ENCODE data around the gene MS4A4E.
"Not testable (repeated sequence)": the region's sequence is repeated elsewhere in the genome, so short reads cannot be mapped to it uniquely, and the experiment has no call there.

The MS4A4E gene

DNA sequence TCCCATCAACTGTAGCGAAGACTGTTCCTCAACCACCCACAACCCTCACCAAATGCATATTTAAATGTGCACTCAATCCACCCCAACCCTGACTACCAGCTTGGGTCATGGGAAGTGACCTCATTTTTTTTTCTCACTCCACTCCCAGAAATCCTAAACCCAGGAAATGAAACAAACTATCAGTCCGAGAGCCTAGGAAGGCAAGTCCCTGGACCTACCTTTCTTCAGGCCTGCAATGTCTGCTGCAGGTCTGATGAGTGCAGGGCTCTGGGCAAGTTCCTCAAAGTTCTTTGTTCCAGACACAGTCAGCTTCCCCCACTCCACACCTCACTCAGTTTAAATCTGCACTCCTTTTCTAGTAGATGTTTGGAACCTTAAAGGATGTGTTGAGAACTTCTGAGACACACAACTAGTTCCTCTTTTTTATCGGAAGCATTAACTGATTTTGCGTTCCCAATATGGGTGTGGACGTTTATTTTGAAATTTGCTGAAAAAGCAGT is at the start of gene MS4A4E:
TSS of gene MS4A4E (minus strand) at position 398 of the 500 bp plus-strand sequence. CDS start 13,082 bp downstream, outside the sequence.
- no peak for DNase-seq

DNA sequence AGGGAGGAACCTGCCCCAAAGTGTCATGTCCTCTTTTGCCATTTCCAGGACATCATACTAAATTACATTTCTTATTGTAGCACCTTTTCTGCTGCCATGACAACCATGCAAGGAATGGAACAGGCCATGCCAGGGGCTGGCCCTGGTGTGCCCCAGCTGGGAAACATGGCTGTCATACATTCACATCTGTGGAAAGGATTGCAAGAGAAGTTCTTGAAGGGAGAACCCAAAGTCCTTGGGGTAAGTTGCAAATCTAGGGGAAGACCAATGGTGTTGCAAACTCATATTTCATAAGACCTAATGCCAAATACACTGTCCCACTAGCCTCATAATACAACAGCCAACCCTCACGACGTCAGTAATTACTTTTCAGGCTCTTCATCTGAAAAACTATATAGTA is 49.2 kb upstream of the MS4A4E start:
- no peak for DNase-seq

DNA sequence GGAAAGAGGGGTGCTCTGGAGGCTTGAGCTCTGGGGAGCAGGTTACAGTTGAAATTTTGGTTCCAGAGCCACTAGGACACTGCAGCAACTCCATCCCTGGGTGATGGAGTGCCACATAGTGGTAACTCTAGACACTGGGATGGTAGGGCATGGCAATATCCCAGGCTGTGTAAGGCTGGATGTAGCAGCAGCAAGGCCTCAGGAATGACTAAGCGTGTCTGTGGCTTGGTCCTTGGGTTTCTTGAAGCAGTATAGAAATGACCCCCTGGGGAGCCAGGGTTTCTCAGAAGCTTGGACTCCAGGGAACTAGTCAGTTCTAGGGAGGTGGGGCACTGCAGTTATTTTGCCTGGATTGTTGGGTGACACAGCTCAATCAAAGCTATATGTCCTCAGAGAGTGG is 45.6 kb upstream of the MS4A4E start:
- no peak for DNase-seq

DNA sequence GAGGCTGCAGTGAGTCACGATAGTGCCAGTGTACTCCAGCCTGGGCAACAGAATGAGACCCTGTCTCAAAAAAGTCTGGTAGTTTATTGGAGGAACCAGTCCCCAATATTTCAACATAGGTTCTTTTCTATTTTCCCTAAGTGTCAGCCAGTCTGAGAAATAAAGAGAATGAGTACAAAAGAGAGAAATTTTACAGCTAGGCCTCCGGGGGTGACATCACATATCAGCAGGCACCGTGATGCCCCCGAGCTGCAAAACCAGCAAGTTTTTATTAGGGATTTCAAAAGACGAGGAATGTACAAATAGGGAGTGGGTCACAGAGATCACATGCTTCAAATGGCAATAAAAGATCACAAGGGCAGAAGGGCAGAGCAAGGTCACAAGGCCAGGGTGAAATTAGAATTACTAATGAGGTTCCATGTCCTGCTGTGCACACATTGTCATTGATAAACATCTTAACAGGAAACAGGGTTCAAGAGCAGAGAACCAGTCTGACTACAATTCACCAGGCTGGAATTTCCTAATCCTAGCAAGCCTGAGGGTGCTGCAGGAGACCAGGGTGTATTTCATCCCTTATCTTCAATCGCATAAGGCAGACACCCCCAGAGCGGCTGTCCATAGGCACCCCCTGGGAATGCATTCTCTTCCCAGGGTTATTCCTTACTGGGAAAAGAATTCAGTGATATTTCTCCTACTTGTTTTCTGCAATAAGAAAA is 42.6 kb upstream of the MS4A4E start:
- DNase-seq: not testable (repeated sequence)

DNA sequence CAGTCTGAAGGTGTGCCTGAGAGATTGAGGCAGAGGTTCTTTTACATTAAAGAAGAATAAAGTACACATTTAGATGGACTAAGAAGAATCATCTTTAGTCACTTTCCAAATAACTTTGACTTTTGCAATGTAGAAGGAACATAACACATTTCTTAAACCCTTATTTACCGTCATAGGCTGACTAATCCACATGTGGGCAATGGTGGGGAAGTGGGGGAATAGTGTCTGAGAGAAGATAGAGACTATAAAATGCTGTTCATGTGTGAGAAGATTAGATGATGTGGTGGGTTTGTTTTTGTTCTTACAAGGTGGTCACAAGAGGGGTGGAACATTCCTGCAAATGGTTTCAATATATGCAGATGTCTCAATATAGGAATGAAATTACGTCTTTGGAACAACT is 39.3 kb upstream of the MS4A4E start:
- no peak for DNase-seq

DNA sequence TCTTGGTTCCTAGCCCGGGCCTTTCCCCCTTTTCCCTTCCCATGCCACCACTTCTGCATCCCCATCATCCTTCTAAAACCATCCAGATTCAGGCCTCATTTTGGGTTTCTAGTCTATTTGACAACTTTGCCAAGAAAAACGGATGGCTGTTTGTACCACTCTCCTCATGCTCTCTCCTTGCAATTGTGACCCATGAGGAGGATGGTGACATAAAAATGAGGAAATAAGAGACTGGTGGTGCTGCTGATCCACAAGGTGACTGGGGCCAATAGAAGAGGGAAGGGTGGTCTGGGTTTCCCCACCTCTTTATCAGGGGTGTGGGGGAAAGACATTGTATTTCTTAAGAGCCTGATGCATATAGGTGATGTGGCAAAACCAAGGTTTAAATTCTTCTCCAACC is 38.5 kb upstream of the MS4A4E start:
- no peak for DNase-seq

DNA sequence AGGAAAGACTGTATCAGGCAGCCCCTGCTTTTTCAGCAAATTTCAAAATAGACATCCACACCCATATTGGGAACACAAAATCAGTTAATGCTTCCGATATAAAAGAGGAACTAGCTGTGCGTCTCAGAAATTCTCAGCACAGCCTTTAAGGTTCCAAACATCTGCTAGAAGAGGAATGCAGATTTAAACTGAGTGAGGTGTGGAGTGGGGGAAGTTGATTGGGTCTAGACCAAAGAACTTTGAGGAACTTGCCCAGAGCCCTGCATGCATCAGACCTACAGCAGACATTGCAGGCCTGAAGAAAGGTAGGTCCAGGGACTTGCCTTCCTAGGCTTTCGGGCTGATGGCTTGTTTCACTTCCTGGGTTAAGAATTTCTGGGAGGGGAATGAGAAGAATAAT is 37.5 kb upstream of the MS4A4E start, which contains the start of gene MS4A4A:
TSS of gene MS4A4A (plus strand) at position 255 of the 400 bp plus-strand sequence. CDS start at position 265, 10 bp downstream.
- DNase-seq: no peak

DNA sequence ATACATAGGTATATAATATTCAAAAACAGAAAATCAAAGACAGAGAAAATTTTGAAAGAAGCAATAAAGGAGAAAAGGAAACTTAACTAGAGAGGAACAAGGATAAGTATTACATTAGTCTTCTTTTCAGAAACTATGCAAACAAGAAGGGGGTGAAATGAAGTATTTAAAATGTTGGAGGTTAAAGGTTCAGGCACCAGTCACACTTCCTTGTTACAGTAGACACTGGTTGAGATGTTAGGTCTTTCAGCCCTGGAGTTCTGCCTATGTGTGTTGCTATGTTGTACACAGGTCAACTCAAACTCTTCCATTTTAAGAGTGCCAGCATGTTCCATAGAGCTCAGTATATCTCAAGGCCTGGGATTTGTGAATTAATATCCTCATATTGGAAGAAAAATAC is 31.5 kb upstream of the MS4A4E start:
- no peak for DNase-seq

DNA sequence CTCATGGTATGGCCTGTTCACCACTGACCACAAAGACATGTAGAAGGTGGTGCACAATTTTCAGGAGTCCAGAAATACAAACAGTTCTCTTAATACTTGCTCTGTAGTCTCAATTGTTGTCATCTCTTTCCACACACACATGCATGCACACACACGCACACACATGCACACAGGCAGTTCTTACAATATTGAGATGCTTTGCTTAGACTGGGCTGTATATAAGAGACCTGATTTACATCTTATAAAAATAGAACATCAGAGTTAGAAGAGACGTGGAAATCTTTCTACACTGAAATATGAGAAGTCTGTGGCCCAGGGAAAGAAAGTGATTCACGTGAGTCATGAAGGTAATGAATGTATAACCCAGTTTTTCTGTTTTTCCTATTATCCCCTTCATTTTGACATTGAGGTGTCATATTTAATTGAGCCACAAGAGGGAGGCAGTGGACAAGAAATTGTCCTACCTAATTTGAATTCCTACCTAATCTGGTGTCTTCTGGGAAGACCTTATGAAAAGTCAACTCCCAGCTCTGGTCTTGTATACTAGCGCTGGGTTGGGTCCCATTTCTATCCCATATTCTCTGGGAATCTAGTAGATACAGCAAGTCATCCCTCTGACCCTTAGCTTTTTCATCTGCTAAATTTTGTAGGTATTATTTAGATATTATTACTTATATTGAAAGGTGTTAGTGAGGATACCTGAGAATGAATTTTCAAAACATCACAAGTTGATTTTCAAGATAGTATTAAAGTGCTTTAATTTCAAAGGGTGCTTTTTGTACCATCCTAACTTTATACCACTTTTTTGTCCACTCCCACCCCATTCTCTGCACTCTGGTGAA is 22.7 kb upstream of the MS4A4E start:
- no peak for DNase-seq

DNA sequence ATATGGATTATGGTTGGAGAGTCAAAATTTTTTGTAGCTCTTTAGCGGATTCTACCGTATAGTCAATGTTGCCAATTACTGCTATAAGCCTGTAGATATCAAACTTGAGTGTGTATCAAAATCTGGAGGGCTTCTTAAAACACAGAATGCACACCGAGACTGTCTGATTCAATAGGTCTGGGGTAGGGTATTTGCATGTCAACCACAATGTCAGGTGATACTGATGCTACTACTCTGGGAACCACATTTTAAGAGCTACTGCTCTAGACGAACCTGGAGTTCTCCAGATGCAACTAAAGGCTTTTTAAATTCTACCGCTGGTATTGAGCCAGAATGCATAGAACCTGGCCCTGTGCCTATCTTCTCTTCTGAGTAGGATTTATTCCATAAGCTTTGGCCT is 21.7 kb upstream of the MS4A4E start:
- DNase-seq: no peak

DNA sequence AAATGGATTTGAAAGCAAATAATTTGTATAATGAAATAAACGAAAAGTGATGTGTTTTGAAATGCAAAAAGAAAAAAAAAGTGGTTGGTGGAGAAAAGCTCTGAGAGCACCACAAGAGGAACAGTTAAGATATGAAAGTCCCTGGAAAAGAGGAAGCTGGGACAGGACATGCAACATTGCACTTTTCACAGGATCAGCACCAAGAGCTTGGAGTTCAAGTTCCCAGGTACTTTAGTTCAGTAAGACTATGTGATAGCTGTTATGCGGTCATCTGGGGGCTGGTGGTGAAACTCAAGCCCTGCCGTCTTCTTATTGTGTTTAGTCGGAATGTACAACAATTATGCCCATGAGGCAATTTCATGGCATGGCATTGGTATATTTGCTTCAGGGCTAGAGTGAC is 20.5 kb upstream of the MS4A4E start:
- DNase-seq: no peak

DNA sequence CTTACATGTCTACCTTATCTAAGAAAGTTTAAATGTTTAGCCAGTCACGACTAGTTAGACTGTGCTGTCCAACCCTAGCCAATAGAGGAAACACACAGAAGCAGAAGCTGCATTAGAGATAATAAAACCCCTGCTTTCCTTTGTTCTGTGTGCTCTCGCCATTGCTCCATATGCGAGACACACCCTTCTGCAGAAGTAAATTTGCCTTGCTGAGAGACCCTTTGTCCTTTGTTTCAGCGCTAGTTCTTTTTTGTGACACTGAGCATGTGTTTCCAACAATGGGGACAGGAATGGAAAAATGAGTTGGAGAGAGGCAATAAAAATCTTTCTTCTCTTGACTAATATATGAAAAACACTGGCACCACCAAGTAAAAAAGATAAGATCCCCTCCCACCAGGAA is 18.1 kb upstream of the MS4A4E start:
- no peak for DNase-seq

DNA sequence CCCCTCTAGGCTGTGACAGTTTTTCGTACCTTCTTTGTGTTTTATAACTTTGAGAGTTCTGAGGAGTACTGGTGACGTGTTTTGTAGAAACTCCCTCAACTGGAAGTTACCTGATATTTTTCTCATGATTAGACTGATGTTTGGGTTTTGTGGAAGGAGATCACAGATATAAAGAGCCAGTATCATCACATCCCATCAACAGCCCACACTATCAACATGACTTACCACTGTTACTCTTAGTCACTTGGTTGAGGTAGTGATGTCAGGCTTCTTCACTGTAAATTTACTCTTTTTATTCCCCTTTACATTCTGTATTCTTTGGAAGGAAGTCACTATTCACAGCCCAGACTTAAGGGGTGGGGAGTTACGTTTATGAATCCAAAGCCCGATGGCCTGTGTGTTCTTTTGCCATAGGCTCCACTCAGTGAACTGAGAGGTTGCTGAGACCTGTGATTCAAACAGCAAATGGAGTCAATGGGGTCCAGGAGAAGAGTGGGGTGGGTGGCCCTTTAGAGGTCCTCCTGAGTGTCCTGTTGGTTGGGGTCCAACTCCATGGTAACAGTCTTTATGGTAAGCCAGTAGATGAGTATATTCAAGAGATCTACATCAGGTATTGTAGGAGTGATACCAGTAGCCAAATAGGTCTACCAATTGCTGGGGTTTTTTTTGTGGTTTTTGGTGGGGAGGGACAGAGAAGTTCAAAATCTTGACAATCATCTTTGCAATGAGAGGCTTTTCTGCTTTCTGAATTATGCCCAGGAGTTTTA is 15.2 kb upstream of the MS4A4E start:
- no peak for DNase-seq

DNA sequence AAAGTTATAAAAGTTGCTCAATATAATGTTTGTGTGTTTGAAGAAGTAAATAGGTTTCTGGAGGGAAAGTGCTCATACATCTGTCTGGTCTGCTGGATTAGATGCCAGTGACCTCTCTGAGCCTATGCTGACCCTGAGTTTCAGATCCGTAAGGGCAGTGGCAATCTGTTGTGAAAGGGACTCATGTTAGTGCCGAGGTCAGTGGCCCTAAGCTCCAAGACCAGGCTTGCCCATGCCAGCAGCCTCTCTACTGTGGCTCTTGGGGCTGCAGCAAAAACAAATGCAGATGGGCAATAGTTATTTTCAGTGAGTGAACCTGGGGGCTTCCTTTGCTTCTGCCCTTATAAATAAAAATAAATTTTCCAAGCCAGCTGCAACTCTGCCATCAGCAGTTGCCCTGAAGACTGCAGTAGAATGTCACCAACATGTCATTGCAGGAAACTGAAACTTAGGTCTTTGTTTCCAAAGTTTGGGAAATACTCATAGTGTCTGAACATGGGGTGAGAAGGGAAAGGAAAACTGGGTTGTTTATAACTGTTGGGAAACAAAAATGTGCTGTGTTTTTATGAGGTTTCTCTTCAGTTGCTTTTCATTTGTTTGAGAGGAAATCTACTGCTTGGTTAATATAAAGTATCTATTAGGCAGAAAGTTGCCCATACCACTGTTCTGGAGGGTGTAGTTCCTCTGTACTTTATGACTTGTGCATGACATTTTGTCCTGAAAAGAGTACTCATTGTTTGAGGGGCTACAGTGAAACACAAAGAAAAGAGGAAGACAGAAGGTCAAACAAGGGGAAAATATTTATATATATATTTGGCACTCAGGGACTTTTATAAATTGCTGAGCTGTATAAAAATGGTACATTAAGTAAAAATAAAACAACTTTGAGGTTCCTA is 9.5 kb upstream of the MS4A4E start:
- DNase-seq: no peak

DNA sequence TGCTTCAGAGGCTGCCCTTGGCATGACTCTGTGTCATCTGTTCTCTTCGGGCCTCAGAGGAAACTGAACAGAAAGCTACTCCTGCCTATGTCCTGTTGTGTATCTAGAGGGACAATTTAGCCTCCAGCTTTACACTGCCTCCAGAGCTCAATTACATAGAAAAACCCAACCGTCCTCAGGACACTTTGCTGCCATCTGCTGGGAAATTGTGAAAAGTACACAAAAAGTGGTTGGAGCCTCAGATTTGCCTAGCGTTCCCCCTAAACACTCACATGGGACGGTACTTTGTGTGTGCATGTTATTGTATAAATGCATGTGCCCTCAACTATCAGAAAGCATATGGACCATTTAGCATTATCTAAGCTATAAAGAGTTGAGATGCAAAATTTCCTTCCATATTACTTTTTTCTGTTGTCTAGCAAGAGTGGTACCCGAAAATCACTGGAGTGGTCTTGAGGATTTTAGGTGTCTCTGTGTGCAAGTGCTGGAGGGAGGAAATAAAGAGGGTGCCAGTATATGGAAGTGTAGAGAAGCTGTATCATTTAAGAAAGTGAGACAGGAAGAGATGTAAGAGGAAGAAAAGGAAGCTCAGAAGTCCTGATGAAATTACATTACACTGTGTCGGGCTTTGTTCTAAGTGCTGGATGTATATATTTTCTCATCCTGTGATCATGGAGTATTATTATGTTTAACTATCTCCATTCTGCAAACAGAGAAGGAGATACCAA is 8.7 kb upstream of the MS4A4E start:
- DNase-seq: no peak

DNA sequence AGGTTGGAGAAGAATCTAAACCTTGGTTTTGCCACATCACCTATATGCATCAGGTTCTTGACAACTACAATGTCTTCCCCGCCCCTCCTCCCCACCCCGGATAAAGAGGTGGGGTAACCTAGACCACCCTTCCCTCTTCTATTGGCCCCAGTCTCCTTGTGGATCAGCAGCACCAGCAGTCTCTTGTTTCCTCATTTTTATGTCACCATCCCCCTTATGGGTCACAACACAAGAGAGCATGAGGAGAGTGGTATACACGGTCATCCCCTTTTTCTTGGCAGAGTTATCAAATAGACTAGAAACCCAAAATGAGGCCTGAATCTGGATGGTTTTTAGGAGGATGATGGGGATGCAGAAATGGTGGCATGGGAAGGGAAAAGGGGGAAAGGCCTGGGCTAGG is 1.2 kb downstream of the MS4A4E start:
- DNase-seq: no peak

DNA sequence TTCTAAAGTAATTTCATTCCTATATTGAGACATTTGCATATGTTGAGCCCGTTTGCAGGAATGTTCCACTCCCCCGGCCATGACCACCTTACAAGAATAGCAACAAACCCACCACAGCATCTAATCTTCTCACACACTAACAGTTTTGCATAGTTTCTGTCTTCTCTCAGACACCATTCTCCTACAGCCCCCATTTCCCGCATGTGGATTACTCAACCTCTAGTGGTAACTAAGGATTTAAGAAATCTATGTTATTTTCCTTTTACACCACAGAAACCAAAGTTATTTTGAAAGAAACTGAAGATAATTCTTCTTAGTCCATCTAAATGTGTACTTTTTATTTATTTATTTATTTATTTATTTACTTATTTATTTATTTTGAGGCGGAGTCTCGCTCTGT is 2.3 kb downstream of the MS4A4E start:
- no peak for DNase-seq

DNA sequence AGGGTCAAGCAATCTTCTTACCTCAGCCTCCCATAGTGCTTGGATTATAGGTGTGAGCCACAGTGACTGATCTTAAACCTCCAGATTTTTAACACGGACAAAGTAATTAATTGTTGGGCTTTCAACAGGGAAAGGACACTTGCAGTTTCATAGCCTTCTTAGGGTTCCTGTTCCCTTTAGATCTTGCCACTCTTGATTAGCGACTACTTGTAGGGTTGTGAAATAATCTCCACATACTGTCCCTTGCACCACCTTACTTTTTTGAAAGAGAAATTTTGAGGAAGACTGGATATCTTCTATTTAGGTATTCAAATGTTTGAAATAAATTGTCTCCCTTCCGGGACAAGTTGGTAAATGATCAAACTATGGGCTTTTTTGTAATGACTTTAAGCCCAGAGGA is 7.6 kb downstream of the MS4A4E start:
- no peak for DNase-seq

DNA sequence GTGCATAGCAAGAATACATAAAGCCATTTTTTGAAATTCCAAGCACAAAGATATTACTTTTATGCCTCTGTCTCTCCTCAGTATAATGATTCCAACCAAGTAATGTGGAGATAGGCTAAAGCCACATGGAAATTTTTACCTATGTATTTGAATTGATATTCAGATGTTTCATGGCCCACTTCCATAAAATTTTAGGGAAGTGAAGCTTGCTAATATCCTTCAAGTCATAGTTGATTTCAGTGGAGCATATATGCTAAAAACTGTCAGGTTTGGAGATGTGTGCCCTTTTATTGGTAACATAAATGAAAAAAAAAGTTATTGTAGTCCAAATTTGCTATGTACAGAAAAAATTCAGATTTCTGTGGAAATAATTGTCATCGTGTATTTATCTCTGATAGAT is 12.3 kb downstream of the MS4A4E start:
- no peak for DNase-seq

DNA sequence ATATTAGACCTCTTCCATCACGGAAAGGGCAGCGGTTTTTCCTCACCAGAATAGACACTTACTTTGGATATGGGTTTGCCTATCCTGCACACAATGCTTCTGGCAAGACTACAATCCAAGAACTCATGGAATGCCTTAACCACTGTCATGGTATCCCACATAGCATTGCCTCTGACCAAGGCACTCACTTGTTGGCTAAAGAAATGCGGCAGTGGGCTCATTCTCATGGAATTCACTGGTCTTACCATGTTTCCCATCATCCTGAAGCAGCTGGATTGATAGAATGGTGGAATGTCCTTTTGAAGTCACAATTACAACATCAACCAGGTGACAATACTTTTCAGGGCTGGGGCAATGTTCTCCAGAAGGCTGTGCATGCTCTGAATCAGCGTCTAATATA is 20.8 kb downstream of the MS4A4E start:
- DNase-seq: no peak

DNA sequence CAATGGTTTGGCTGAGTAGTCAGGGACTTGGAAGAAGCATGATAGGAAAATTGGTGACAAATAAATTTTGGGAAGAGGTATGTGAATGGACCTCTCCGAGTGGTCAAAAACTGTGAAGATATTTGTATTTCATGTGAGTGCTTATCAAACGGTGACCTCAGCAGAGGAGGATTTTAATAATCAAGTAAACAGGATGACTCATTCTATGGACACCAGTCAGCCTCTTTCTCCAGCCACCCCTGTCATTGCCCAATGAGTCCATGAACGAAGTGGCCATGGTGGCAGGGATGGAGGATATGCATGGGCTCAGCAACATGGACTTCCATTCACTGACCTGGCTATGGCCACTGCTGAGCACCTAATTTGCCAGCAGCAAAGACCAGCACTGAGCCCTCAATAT is 21.2 kb downstream of the MS4A4E start:
- no peak for DNase-seq

DNA sequence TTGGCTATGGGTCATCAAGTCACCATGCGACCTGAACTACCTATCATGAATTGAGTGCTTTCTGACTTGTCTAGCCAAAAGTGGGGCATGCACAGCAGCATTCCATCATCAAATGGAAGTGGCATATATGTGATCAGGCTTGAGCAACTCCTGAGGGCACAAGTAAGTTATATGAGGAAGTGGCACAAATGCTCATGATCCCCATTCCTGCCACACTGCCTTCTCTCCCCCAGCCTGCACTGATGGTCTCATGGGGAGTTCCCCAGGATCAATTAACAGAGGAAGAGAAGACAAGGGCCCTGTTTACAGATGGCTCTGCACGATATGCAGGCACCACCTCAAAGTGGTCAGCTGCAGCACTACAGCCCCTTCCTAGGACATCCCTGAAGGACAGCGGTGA is 21.8 kb downstream of the MS4A4E start:
- no peak for DNase-seq
